CD4-positive, alpha-beta T cell treated with Interleukin-2 at 100 ng/mL for 4 hours (primary cell): Measurements from ENCODE around the gene SPINT1.
A peak's percentile ranks its signal among the peaks of the same experiment; 100 is the strongest.

Source experiments
- DNase-seq: peaks from one replicate; pipeline ENCODE4 v3.0.0-alpha.2; 2020; ENCODE audit warnings: low spot score

SPINT1 gene

GRCh38 chr15:40829115-40829514 is 14.7 kb upstream of the SPINT1 start:
- DNase-seq = no peak

GRCh38 chr15:40830884-40831283 is 13.0 kb upstream of the SPINT1 start:
- no peak for DNase-seq

GRCh38 chr15:40831861-40832260 is 12.0 kb upstream of the SPINT1 start:
- DNase-seq = no peak

GRCh38 chr15:40832903-40833302 is 10.9 kb upstream of the SPINT1 start:
- DNase-seq = no peak

- no peak for DNase-seq
Measured at GRCh38 chr15:40836020-40836419, 7.8 kb upstream of the SPINT1 start.

GRCh38 chr15:40838756-40839155 is 5.1 kb upstream of the SPINT1 start:
- DNase-seq = no peak

- DNase-seq = no peak
Measured at GRCh38 chr15:40841741-40842140, 2.1 kb upstream of the SPINT1 start.

- no peak for DNase-seq
Measured at GRCh38 chr15:40843261-40843884, 475 bp upstream of the SPINT1 start.

- DNase-seq = peak; percentile 23
Measured at GRCh38 chr15:40844696-40845030, 815 bp downstream of the SPINT1 start.

GRCh38 chr15:40845036-40845435 is 1.2 kb downstream of the SPINT1 start:
- no peak for DNase-seq

GRCh38 chr15:40845511-40846284 is 1.9 kb downstream of the SPINT1 start:
- DNase-seq = no peak

- no peak for DNase-seq
Measured at GRCh38 chr15:40846841-40847222, 3.0 kb downstream of the SPINT1 start.

GRCh38 chr15:40847223-40847961 is 3.5 kb downstream of the SPINT1 start:
- DNase-seq = peak; percentile 5

- DNase-seq = no peak
Measured at GRCh38 chr15:40850576-40851112, 6.8 kb downstream of the SPINT1 start.

- DNase-seq = no peak
Measured at GRCh38 chr15:40852529-40852928, 8.7 kb downstream of the SPINT1 start.

- DNase-seq = no peak
Measured at GRCh38 chr15:40853241-40853890, 9.5 kb downstream of the SPINT1 start.

GRCh38 chr15:40854161-40854560 is 10.3 kb downstream of the SPINT1 start:
- DNase-seq = no peak

GRCh38 chr15:40855706-40856234 is 11.9 kb downstream of the SPINT1 start:
- DNase-seq = no peak

- DNase-seq = no peak
Measured at GRCh38 chr15:40856746-40857145, 12.9 kb downstream of the SPINT1 start.

GRCh38 chr15:40857601-40858341 is 13.9 kb downstream of the SPINT1 start:
- DNase-seq = peak; percentile 80

GRCh38 chr15:40858706-40859105 is 14.9 kb downstream of the SPINT1 start:
- DNase-seq = no peak
